Right lobe of liver (tissue), 6 donors: ENCODE measurements around the gene FSHR. TPM values are rescaled to one million over a fixed set of nuclear protein-coding genes. Genes with fewer than 3 reads are reported as not detected.

Source experiments
- ATAC-seq, 4 donors: fragments of 200-7000 bp; cut with Tn5 transposase; one replicate each; pipeline ENCODE4 v1.9.1; 2020; ENCODE audit warnings: mild to moderate bottlenecking in 4 of 4, moderate library complexity in 4 of 4
- DNase-seq, 3 donors: peaks; one replicate each; pipeline ENCODE4 v3.0.0-alpha.2; 2020
- H3K27ac ChIP-seq, 3 donors: fragments of 200-600 bp; one replicate each; pipeline ENCODE4 v1.8.0; 2022
- H3K27me3 ChIP-seq, 2 donors: fragments of 200-600 bp; one replicate each; pipeline ENCODE4 v1.8.0; 2022
- H3K36me3 ChIP-seq, 4 donors: fragments of 200-600 bp; sonication (generic) in 1 of 4; one replicate each; pipeline versions ENCODE4 v1.5.1 to v1.8.0; 2017 to 2022; ENCODE audit warnings: control low read depth in 1 of 4
- H3K4me1 ChIP-seq, 4 donors: fragments of 200-600 bp; sonication (generic) in 1 of 4; one replicate each; pipeline versions ENCODE4 v1.5.1 to v1.8.0; 2017 to 2022; ENCODE audit warnings: control low read depth in 1 of 4
- H3K4me3 ChIP-seq, 3 donors: fragments of 200-600 bp; one replicate each; pipeline ENCODE4 v1.8.0; 2022
- H3K9me3 ChIP-seq, 4 donors: fragments of 200-600 bp; sonication (generic) in 1 of 4; one replicate each; pipeline versions ENCODE4 v1.5.1 to v1.8.0; 2017 to 2022; ENCODE audit warnings: control low read depth in 1 of 4
- CTCF ChIP-seq, 4 donors: fragments of 200-600 bp in 3 of 4; fragments of 450-650 bp in 1 of 4; IDR thresholded peaks; one replicate each; pipeline versions ENCODE4 v1.5.1 to v1.8.0; 2016 to 2022; ENCODE audit warnings: antibody characterized with exemption in 4 of 4, mild to moderate bottlenecking in 2 of 4
- POLR2A ChIP-seq: fragments of 450-650 bp; IDR thresholded peaks from one replicate; pipeline ENCODE4 v1.6.1; 2017; ENCODE audit warnings: antibody characterized with exemption, mild to moderate bottlenecking
- WGBS: methylation state at CpG from one replicate; pipeline ENCODE4 v1.1.6; 2018; ENCODE audit warnings: low coverage, low lambda C conversion rate; ENCODE audit not compliant: insufficient coverage; ENCODE audit errors: missing lambda C conversion rate; 5-methylcytosine and 5-hydroxymethylcytosine counted together
- intact Hi-C, 2 donors: fragments of 100-400 bp; cut with DNase I; formaldehyde crosslinking; loops; one replicate each; pipeline versions ENCODE4 v1.11.2 to v1.14.1; 2022
- total RNA-seq, 6 experiments: library from RNA; depleted of rRNA in 2 of 6; stranded (reverse); fragments of >200 nt in 2 of 6; fragmentation: NEBNext Ultra II Directional in 3 of 6; extraction: Animal tissue kit (Norgen Biotek cat#: 25700) in 3 of 6; gene quantifications; one replicate each; pipeline versions ENCODE4 v1.1.0 to v1.2.4, GENCODE V29; 2016 to 2023
- donor health status: DM: no; HTN: yes; CAD: no.
- donor health status: DM: no; HTN: no; CAD: no.
- donor health status: DM: no; HTN: no; CAD: no.
- donor health status: DM: no; HTN: yes; CAD: no.
- donor health status: DM: no; HTN: yes; CAD: no.

The FSHR gene
- total RNA-seq, 6 experiments from 2014 or later = 0.06 TPM; not detected in 5

DNA sequence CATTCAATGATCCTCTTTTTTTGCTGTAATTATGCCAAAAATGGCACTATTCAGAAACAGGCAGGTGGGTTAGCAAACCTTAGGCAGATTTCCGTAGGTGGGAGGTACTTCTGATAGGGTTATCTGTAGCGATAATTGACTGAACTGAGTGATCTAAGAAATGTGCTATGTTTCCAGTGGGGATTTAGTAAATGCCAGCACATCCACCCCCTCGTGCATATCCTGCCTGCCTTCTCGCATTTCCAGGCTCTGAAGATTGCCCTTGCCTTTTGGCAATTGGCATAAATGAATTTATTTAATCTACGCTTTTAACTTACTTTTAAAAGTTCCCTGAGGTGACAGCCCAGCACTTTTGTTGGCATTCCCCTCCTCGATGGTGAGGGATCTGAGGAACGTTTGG lies 576 bp upstream of the FSHR start:
- no peak overlapping the region for H3K4me3 ChIP-seq
- H3K27ac ChIP-seq = no peak overlapping the region
- DNase-seq (no peak), ATAC-seq (no peak)
- intact Hi-C loops = no loop called here
- H3K27me3 ChIP-seq = no peaks in the 10 kb centered on the region
- TF ChIP-seq CTCF (IDR thresholded peaks at IDR 0.05) (no peak), POLR2A (no peak)
- no peaks in the 10 kb centered on the region for H3K9me3 ChIP-seq
- no peaks in the 10 kb centered on the region for H3K36me3 ChIP-seq
- WGBS = 15% methylated on average over 7 of the region's 7 CpGs
- H3K4me1 ChIP-seq = no peaks in the 10 kb centered on the region

GRCh38 chr2:49153252-49153651 lies 1.1 kb downstream of the FSHR start:
- ATAC-seq (no peak), DNase-seq (no peak)
- no peaks in the 10 kb centered on the region for H3K27me3 ChIP-seq
- intact Hi-C loops = no loop called here
- no peaks in the 10 kb centered on the region for H3K36me3 ChIP-seq
- no peaks in the 10 kb centered on the region for H3K4me1 ChIP-seq
- no peaks in the 10 kb centered on the region for H3K9me3 ChIP-seq
- no peak overlapping the region for H3K4me3 ChIP-seq
- no peak overlapping the region for H3K27ac ChIP-seq
- TF ChIP-seq POLR2A (no peak), CTCF (IDR thresholded peaks at IDR 0.05) (no peak)
- WGBS = 26% methylated on average over 2 of the region's 2 CpGs

- H3K9me3 ChIP-seq = no peaks in the 10 kb centered on the region
- intact Hi-C loops = no loop called here
- no peak overlapping the region for H3K4me3 ChIP-seq
- H3K27ac ChIP-seq = no peak overlapping the region
- DNase-seq (no peak), ATAC-seq (no peak)
- H3K27me3 ChIP-seq = no peaks in the 10 kb centered on the region
- TF ChIP-seq CTCF (IDR thresholded peaks at IDR 0.05) (no peak), POLR2A (no peak)
- H3K36me3 ChIP-seq = no peaks in the 10 kb centered on the region
- H3K4me1 ChIP-seq = no peaks in the 10 kb centered on the region
Measured at GRCh38 chr2:49152824-49153223, 1.5 kb downstream of the FSHR start.

DNA sequence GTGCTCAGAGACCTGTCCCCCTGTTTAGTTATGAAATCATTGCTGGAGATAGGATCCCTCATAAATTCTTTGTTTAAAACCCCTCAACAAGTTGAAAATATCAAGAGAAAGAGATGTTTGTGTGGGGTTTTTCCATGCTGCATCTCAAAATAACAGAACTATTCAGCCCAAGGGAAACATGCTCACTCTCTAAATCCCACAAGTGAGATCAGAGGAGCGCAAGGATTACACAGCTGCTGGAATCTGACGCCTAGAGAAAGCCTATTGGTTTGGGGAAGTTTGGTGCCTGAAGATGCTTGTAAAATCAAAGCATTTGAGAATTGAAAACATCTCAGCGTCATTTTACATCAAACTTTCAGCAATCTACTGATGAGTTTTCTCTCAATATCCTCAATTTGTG lies 7.9 kb downstream of the FSHR start:
- intact Hi-C loops = no loop called here
- H3K4me3 ChIP-seq = no peak overlapping the region
- no peak for DNase-seq
- H3K27me3 ChIP-seq = no peaks in the 10 kb centered on the region
- TF ChIP-seq POLR2A (no peak), CTCF (IDR thresholded peaks at IDR 0.05) (no peak)
- no peaks in the 10 kb centered on the region for H3K9me3 ChIP-seq
- no peak for ATAC-seq
- H3K27ac ChIP-seq = no peak overlapping the region
- H3K4me1 ChIP-seq = no peaks in the 10 kb centered on the region
- H3K36me3 ChIP-seq = no peaks in the 10 kb centered on the region
- WGBS = 18% methylated on average over 2 of the region's 3 CpGs

DNA sequence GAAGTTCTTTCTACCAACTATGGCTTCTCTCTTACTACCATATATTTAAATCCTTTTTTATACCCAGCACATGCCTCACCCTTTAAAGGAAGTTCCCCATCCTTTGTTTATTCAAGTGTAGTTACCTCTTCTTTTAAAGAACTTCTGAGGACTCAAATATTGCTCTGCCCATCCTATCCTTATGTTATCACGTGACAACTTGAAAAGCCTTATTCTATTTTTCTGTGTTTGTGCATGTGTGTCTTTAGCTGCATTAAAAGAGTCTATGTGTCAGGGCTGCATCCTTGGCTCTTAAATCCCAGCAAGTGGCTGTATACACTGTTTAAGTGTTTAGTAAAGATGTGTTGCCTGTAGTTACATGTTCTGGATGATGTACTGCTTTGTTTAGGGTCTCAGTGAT lies 22.5 kb downstream of the FSHR start:
- ATAC-seq = no peak

More for the DNA sequence above, 22.5 kb downstream of the FSHR start:
- no peak for TF ChIP-seq CTCF (IDR thresholded peaks at IDR 0.05)
- no peak for TF ChIP-seq POLR2A
- no peaks in the 10 kb centered on the region for H3K4me1 ChIP-seq
- intact Hi-C loops = no loop called here
- DNase-seq = no peak
- no peaks in the 10 kb centered on the region for H3K36me3 ChIP-seq
- no peak overlapping the region for H3K4me3 ChIP-seq
- H3K9me3 ChIP-seq = no peaks in the 10 kb centered on the region
- no peaks in the 10 kb centered on the region for H3K27me3 ChIP-seq
- 16% methylated on average over 1 of the region's 1 CpG for WGBS
- no peak overlapping the region for H3K27ac ChIP-seq
